HEK293T (cell line): ENCODE data around the gene ADGRA3.

Experiments
- ARNT ChIP-seq: fragments of 450-650 bp; IDR thresholded peaks from 2 replicates; pipeline ENCODE4 v1.6.1; 2017; ENCODE audit warnings: mild to moderate bottlenecking
- BHLHE40 ChIP-seq: fragments of 450-650 bp; IDR thresholded peaks from 2 replicates; pipeline ENCODE4 v1.6.1; 2016; ENCODE audit warnings: mild to moderate bottlenecking, moderate library complexity, borderline replicate concordance
- ELF4 ChIP-seq: fragments of 450-650 bp; IDR thresholded peaks from 2 replicates; pipeline ENCODE4 v1.6.1; 2017; ENCODE audit warnings: antibody characterized with exemption
- FOXA1 ChIP-seq: fragments of 450-650 bp; IDR thresholded peaks from 2 replicates; pipeline ENCODE4 v1.6.1; 2016; ENCODE audit warnings: mild to moderate bottlenecking
- FOXK2 ChIP-seq: fragments of 450-650 bp; IDR thresholded peaks from 2 replicates; pipeline ENCODE4 v1.6.1; 2016; ENCODE audit warnings: mild to moderate bottlenecking
- FOXM1 ChIP-seq: fragments of 450-650 bp; IDR thresholded peaks from 2 replicates; pipeline ENCODE4 v1.6.1; 2017; ENCODE audit warnings: mild to moderate bottlenecking, borderline replicate concordance
- L3MBTL2 ChIP-seq: fragments of 450-650 bp; conservative IDR thresholded peaks from 2 replicates; pipeline ENCODE4 v1.6.1; 2016; ENCODE audit warnings: mild to moderate bottlenecking
- LEF1 ChIP-seq: fragments of 450-650 bp; IDR thresholded peaks from 2 replicates; pipeline ENCODE4 v1.6.1; 2017; ENCODE audit warnings: mild to moderate bottlenecking, borderline replicate concordance
- NFRKB ChIP-seq: fragments of 450-650 bp; IDR thresholded peaks from 2 replicates; pipeline ENCODE4 v1.6.1; 2016; ENCODE audit warnings: mild to moderate bottlenecking, moderate library complexity
- PKNOX1 ChIP-seq: fragments of 450-650 bp; IDR thresholded peaks from 2 replicates; pipeline ENCODE4 v1.6.1; 2016
- SP1 ChIP-seq: fragments of 450-650 bp; IDR thresholded peaks from 2 replicates; pipeline ENCODE4 v1.6.1; 2017
- SUZ12 ChIP-seq: fragments of 450-650 bp; IDR thresholded peaks from 2 replicates; pipeline ENCODE4 v1.6.1; 2016; ENCODE audit warnings: mild to moderate bottlenecking
- ZNF384 ChIP-seq: fragments of 450-650 bp; IDR thresholded peaks from 2 replicates; pipeline ENCODE4 v1.6.1; 2016

- TF ChIP-seq ARNT = no peak
- no peak for TF ChIP-seq SP1
- no peak for TF ChIP-seq SUZ12
- TF ChIP-seq FOXM1 = no peak
- no peak for TF ChIP-seq ELF4
- TF ChIP-seq LEF1 = no peak
- TF ChIP-seq BHLHE40 = no peak
- TF ChIP-seq FOXK2 = no peak
- TF ChIP-seq FOXA1 = no peak
- no peak for TF ChIP-seq NFRKB
- no peak for TF ChIP-seq ZNF384
- no peak for TF ChIP-seq PKNOX1
- no peak for TF ChIP-seq L3MBTL2
Observed at GRCh38 chr4:22496165-22496813, 19.6 kb downstream of the ADGRA3 start.
